Embryonic facial prominence (tissue), 1 donor: ENCODE results near the gene SEC14L2.
"Not testable (repeated sequence)": the region's sequence is repeated elsewhere in the genome, so short reads cannot be mapped to it uniquely, and the experiment has no call there.

Experiments
- DNase-seq: peaks from one replicate; pipeline ENCODE4 v3.0.0-alpha.2; 2016; ENCODE audit errors: extremely low spot score

The SEC14L2 gene

DNA sequence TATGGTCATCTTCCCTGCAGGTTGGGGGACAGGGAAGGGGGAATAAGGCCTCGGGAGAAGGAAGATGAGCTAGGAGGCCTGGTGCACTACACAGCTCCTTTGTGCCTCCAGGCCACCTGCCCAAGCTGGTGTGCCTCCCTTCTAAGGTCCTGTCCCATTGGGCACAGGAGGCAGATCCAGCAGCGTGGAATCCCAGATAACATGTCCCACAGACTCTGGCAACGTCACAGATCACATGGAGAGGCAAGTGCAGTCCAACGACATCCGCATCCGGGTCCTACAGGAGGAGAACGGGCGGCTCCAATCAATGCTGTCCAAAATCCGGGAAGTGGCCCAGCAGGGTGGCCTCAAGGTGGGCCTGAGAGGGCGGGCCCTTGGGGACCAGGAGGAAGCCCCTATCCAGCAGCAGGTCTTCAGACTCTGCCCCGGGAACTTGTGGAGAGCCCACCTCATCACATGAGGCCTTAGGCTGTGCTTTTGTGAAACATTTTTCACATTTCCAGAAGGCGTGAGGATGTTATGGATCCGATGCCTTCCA lies 21.4 kb upstream of the SEC14L2 start:
- no peak for DNase-seq

DNA sequence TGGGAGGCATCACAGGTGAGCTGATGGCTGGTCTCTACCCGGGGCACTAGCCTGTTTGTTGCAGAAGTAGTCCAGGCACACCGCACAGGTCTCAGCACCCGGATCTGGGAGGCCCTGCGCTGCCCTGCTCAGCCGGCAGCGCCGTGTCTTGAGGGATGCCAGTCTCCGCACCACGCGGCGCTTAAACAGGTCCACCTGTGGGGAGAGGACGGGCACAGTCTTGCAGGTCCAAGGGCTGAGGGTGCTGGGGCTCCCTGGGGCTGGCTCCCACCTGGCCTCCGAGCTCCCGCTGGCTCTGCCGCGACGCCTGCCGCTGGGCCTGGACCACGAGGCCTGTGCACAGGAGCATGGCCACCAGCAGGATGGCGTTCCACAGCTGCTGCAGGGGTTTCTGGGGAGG lies 16.8 kb upstream of the SEC14L2 start:
- no peak for DNase-seq

DNA sequence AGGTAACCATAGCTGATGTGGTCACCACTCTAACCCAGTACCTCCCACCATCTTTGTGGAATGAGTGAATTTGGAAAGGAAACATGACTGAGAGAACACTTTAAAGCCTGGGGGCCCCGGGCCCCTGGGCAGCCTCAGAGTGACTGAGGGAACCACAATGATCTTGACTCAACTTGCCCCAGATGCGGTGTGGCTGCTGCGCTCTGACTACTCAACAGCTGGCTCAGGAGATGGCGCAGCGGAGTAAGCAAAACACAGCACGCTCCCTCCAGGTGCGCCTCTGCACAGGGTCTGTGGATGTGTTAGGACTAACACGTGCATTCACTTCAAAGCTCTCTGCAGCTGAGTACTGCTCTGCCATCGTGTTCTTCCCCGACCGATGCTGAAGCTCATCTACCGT lies 15.6 kb upstream of the SEC14L2 start:
- no peak for DNase-seq

DNA sequence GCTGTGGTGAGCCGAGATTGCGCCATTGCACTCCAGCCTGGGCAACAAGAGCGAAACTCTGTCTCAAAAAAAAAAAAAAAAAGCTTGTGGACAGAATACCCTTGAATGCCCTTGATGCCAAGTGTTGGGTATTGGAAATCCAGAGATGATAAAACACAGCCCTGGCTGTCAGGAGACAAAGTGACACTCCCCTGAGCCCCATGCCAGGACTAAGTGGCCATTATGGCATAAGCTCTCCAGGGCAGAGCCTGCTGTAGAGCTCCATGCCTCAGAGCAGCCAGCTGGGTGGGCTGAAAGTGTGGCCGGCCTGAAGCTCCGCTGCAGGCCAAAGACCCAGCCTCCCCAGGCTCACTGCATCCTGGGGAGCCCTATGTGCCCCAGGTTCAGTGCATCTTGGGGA lies 14.5 kb upstream of the SEC14L2 start:
- DNase-seq, result no peak

DNA sequence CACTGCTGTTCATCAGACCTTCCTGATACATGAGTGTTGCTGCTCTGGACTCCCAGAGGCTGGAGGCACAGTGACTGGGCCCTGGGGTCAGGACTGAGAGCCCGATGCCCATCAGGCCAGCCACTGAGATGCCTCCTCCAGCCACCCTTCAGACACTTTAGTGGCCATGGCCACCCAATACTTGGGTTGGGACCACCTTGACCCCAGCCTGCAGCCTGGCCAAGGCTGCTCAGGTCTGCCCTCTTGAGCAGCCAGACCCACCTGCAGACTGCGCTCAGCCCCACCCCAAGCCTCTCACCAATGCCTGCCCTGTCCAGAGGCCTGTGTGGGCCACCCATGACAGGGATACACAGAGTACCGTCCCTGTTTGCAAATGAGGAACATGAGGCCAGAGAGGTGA lies 13.8 kb upstream of the SEC14L2 start:
- DNase-seq, result no peak

DNA sequence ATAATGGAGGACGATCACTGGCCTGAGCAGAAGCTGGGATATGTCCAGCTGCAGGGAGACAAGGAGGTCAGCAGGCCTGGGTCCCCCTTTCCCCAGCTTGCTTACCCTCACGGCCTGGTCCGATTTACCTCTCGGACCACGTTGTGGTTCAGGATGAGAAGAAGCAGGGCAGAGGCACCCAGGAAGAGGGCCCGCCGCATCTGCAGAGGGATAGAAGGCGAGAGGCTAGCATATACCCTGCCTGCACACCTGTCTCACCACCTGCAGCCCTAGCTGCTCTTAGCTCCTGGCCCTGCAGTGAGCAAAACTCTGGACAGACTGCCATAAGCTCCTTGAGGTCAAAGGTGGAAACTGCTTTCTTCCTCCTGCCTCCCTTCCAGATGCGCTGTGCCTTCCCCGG lies 10.9 kb upstream of the SEC14L2 start:
- no peak for DNase-seq

DNA sequence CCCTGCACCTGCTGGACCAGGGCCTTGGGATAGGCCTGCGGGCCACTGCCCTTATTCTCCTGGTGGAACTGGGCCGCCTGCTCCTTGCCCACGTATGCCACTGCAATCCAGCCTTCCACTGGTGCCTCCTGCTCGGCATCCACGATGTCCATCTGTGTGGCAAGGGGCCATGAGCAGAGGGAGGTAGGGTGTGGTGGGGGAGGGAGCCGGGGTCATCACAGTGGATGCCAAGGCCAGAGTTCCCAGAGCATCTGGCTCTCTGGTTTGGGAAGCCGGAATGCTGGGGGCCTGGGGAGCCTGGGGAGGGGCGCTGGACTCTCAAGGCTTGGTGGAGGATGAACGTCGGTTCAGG lies 10.2 kb upstream of the SEC14L2 start:
- DNase-seq, result no peak

DNA sequence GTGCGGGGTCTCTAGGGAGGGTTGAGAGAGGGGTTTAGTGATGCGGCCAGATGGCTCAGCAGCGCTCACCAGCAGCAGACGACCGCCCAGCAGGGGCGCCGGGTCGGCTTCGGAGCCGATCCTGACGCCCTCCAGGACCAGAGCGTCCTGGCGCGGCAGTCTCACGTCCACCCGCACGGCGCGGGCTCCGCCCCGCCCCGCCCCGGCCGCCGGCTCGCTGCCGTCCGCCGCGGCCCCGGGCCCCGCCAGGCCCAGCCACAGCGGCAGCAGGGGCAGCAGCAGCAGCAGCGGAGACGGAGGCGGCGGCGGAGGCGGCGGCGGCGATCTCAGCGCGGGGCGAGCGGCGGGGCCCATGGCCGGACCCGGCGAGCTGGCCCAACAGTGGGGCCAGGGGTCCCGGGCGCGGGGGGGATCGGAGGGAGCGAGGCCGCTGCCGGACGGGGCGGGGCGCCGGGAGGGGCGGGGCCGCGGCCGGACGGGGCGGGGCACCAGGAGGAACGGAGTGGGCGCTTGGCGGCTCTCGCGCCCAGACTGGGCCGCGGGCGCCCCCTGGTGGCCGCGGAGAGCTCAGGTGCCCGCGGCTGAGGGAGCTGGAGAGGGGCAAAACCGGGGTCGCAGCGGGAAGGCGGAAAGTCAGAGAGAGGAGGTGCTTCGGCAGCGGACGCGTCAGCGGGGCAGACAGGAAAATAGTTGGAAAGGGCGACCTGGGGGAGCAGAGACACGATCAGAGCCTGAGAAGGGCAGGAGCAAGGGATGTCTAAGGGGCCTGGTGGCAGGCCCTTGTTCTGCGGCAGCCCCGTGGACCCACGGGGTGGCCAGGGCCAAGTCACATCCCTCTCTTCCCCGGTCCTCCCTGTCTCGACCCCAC lies 9.6 kb upstream of the SEC14L2 start, which contains the start of gene RNF215:
Gene RNF215, minus strand, starts transcription at position 452 of the 868 bp plus-strand sequence. Its CDS starts 98 bp downstream, at position 354.
- peak; percentile 65 for DNase-seq

DNA sequence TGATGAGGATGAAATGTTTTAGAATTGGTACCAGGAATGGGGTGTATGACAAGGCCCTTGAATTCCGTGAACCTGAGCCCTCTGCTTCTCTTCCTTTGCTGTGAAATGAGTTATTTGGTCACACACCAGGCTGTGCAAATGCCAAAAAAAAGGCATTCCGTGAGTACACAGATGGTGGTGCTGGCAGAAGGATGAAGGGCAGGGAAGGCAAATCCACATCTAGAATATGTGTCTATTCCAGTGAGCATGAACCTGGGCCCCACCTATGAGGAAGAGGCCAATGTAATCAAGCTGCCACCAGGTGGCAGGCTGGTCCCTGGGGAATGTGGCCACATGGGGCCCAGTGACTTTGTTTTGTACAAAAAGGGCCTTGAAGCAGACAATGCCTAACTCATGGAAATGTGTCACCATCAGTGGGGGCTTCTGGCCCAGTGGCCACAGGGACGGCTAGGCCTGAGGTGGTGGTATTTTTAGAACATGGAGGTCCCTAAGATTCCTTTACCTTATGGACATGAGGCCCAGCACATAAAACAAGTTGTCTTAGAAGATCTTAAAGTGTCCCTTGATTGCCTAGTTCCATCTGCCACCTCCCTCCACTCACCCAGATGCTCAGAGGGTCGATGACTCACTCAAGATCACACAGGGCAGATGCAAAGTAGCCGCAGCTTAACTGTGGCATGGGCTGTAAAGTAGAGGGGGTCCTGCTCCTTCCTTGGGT lies 5.7 kb upstream of the SEC14L2 start:
- no peak for DNase-seq

DNA sequence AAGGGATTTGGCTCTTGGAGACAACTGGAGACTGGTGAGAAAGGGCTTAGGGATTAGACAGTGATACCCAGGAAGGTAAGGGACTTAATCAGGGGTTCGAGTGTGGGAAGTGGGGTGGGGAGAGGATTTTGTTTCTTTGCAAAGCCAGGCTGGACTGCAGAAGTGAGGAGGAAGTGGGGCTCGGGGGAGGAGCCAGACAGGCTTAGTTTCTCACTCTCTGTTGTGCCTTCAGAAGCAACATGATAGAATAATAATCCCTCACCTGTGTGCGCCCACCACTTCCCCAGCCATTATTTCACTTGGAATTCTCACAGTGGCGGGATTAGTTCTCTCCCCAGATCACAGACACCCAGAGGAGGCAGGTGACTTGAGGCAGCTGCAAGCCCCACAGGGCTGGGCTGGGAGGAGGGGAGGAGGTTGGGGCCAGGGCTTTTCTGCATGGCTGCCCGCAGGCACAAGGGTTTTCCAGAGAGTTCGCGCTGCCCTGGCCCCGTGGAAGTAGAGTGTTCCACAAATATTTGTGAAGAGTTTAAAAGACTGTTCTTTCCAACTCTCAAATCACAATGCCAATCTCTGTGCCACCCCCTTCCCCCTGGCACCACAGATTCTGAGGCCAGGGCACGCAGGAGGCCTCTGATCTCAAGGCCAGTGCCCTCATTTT lies 4.0 kb upstream of the SEC14L2 start:
- no peak for DNase-seq

DNA sequence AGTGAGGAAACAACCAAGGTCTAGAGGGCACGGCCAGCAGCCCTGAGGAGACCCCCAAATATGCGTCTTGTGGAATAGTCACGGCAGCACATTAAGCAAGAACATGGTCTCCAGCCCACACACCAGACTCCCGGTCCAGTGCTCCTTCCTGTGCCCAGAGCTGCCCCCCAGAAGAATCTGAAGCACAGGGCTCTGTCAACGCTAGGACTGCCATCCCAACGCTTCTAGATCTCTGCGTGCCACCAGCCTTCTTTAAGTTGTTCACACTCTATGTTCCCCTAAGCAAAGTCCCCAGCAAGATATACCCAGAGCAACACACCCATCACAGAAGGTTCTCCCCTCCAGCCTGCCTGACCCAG lies 3.5 kb upstream of the SEC14L2 start:
- no peak for DNase-seq

DNA sequence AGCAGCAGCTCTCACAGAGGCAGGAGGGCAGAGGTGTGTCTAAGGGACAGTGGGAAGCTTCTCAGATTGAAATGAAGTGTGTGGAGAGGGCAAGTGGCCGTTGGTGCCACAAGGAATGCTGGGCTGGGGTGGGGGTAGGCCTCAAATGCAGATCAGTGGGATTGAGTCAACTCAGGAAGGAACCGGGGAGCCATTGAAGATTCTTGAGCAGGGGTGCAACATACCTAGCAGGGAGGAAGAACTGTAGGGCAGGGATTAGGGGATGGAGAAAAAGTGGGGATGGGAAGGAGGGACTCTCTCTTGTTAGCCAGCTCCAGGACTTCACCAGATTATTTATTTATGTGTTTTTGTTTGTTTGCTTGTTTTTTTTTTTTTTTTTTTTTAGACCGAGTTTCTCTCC lies 2.9 kb upstream of the SEC14L2 start:
- DNase-seq, result no peak

DNA sequence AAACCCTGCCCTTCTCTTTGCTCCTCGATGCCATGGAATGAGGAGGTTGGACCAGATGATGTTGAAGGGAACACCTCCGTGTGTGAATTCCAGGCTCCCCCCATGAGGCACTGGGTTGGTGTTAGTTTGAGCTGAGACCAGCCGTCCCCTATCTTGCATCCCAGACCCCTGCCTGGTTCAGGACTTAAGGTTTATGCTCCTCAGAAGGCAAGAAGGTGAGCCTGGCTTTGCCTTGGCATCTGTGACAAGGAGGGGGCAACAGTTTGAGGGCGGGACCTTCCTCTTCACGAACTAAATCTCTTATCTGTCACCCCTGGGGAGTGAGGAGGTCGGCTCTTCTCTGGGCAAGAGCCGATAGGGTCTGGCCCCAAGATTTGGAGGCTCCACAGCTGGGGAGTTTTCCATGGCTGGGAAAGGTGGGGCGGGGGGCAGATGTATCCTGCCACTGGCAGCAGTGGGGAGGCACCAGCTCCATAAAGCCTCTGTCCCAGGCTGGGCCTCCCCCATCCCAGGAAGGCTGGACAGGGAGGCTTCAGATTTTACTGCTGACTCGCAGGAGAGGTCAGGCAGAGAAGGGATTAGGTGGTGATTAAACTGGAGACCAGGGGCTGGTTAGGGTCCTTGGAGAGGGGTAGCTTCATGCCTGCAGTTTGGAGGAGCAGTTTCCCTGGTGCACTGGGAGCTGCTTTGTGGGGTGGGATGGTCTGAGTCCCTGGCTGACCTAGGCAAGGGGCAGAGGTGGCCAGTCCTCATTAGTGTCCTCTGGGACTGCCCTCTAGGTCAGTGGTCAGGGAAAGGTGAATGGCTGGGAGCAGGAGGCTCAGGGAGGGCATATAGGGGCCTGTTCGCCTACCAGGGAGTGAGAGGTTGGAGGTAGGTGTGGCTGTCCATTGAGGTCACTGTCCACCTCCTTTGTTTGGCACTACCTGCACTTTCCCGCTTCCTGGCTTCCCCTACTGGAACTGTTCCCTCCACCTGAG lies 1.1 kb downstream of the SEC14L2 start:
- no peak for DNase-seq

DNA sequence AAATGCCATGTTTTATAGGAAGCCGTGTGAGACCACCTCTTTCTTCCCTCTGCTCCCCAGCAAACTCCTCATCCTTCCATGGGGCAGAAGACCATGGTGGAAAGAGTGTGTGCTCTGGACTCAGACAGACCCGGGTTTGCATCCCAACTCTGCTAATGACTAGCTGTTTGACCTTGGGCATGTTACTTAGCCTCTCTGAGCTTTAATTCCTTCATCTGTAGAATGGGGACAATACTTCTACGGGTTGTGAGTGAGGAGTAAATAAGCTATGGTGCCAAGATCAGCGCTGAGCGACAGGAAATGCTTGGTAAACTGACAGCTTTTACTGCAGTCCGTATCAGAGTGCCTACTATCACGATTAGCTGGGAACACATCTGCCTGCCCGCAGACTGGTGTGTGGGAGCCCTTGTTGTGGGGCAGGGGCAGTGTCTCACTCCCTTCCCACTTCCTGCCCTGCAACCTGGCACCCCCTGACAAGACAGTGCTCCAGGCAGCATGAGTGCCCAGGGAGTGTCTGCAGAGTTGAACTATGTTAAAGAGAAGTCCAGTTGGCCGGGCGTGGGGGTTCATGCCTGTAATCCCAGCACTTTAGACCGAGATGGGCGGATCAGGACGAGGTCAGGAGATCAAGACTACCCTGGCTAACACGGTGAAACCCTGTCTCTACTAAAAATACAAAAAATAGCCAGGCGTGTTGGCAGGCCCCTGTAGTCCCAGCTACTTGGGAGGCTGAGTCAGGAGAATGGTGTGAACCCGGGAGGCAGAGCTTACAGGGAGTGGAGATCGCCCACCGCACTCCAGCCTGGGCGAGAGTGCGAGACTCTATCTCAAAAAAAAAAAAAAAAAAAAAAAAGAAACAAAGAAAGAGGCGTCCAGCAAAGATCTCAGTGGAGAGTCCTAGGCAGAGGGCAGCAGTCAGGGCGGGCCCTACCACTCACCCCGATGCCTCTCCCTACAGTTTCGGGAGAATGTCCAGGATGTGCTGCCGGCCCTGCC lies 2.2 kb downstream of the SEC14L2 start:
- no peak for DNase-seq

DNA sequence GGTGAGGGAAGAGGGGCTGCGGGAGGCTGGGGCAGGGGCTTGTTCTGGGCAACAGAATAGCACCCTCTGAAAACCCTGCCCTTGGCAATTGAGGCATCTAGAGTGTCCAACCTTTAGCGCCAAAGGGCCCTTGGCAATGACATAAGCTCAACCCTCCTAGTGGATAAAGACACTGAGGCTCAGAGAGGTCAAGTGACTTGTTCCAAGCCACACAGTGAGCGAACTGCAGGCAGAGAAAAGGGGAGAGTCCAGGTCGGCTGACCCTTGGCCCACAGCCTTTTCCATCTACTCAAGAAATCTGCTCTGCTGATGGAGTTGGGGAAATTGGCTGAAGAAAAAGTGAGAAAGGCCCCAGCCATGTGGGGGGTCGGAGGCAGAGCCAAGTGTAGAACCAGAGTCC lies 2.9 kb downstream of the SEC14L2 start:
- DNase-seq, result no peak

DNA sequence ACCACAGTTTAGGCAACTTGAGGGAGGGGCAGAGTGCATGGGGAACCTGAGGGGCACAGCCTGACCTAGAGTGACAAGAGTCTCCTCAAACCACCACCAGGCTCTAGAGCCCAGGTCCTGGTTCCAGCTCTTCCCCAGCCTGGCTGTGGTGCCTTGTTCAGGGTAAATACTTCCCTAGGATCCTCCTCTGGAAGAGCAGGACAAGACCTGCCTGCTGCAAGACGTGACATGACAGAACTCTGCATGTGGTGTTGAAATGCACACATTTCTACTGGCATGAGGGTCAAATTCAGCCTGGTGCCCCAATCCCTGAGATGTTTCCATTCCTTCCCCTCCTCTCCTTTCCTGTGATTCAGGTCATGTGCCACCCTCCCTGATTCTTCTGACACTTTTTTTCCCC lies 3.3 kb downstream of the SEC14L2 start:
- no peak for DNase-seq

DNA sequence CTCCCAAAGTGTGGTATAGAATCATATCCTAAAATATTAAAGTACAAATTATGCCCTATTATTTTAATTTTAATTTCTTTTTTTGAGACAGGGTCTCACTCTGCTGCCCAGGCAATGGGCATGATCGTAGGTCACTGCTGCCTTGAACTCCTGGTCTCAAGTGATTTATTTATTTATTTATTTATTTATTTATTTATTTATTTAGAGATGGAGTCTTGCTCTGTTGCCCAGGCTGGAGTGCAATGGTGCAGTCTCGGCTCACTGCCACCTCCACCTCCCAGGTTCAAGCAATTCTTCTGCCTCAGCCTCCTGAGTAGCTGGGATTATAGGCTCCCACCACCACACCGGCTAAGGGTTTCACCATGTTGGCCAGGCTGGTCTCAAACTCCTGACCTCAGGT lies 4.2 kb downstream of the SEC14L2 start:
- DNase-seq, result not testable (repeated sequence)

DNA sequence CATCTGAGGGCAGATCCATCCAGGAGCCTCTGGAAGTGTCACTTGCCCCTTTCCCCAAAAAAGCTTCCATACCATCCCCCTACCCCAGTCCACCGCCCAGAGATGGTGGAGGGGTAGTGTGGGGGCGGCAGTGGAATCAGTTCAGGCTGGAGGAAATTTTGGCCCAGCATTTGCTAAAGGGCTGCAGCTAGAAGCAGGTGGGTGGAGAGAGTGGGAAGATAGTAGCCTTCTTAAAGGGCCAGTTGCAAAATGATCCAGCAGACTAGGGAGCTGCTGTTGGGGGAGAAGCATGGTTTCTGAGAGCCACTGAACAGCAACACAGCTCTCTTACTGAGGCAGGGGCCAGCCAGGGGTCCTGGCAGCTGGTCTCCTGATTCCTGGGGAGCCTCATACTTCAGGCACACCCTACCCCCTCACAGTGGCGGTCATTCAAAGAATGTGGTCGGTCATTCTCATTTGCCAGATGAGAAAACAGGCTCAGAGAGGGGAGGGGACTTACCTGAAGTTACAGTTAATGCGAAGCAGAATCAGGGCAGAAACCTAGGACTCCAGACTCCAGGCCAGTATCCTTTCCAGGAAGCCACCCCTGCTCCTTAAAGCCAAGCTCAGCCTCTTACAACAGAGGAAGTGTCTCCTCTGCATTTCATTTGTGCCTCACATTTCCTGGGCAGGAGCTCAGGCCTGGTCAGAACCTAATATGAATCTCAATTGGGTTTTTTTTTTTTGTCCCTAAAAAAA lies 5.4 kb downstream of the SEC14L2 start:
- DNase-seq, result no peak

DNA sequence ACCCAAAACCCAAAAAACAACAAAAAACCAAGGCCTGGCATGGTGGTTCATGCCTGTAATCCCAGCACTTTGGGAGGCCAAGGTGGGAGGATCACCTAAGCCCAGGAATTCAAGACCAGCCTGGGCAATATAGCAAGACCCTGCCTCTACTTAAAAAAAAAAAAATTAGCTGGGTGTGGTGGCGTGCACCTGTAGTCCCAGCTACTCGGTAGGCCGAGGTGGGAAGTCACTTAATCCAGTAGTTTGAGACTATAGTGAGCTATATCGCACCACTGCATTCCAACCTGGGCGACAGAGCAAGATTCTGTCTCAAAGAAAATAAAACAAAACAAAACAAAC lies 5.9 kb downstream of the SEC14L2 start:
- not testable (repeated sequence) for DNase-seq
